Activated gamma-delta T cell (primary cell): ENCODE results near the gene NPRL2.

Source experiments
- DNase-seq: peaks from one replicate; lab custom pipeline; 2025; lab: John Stamatoyannopoulos, UW
- total RNA-seq, 2 donors: gene quantifications; one replicate each; lab custom pipeline; 2026; lab: John Stamatoyannopoulos, UW

The NPRL2 gene
- 67.9 to 88.0 reads per million in 2 donors for total RNA-seq

- DNase-seq = peak; percentile 100
Measured at GRCh38 chr3:50350527-50351322, at the start of gene NPRL2, which contains the start of gene CYB561D2. TSS of gene NPRL2 (minus strand) at chr3:50350775. CDS start at chr3:50350652, 123 bp downstream. TSS of gene CYB561D2 (plus strand) at chr3:50350862. CDS start at chr3:50351434, 572 bp downstream.

DNA sequence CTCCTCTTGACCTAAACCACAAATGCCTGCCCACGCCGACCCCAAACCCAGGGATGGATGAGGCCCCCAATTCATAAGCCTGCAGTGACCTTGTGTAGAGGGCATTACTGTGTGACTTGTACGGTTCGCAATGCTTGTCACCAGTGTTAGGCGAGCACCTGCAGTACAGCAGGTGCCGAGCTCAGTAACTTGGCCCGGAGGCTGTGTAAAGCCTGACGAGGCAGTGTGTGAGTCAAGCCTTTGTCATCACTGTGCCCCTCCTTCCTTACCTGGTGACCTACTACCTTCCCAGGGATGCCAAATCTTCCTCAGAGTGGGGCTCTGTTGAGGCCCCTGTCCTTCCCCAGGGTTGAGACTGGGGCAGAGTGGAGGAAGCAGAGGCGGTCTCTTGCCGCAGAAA is 45.9 kb upstream of the NPRL2 start:
- DNase-seq = no peak

DNA sequence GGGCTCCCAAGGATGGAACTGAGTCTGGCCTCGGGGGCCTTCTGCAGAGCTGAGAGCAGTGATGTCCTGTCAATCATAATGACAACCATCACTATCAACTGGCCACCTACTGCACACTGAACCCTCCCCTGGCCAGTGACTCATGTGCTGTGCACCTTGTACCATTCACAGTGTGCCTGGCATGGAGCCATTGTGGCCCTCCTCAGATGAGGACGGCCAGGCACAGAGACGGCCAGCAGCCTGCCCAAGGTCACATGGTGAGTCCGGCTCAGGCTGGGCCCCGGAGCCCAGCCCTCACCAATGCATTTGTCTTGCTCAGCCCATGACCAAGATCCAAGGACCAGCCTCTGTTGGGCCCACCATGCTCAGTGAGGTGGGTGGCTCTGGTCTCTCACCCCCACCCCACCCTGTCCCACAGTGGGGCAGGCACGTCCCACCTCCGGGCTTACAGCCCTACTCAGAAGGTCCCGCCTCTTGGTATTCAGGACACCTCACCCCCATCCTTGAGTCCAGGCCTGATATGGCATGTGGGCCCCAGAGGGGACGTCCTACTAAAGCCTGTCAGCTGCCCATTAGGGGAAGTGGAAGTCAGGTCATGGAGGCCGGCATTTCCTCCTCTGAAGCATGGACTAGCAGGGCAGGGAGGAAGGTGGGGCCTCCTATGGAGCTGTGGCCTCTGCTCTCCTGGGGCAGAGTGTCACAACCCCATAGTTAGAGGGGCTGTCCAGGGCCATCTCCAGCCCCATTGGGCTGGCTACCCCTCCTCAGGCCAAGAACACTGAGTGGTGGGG is 44.7 kb upstream of the NPRL2 start:
- no peak for DNase-seq

GRCh38 chr3:50393061-50393460 is 42.5 kb upstream of the NPRL2 start:
- DNase-seq = no peak

- no peak for DNase-seq
Measured at GRCh38 chr3:50392101-50392715, 41.6 kb upstream of the NPRL2 start.

DNA sequence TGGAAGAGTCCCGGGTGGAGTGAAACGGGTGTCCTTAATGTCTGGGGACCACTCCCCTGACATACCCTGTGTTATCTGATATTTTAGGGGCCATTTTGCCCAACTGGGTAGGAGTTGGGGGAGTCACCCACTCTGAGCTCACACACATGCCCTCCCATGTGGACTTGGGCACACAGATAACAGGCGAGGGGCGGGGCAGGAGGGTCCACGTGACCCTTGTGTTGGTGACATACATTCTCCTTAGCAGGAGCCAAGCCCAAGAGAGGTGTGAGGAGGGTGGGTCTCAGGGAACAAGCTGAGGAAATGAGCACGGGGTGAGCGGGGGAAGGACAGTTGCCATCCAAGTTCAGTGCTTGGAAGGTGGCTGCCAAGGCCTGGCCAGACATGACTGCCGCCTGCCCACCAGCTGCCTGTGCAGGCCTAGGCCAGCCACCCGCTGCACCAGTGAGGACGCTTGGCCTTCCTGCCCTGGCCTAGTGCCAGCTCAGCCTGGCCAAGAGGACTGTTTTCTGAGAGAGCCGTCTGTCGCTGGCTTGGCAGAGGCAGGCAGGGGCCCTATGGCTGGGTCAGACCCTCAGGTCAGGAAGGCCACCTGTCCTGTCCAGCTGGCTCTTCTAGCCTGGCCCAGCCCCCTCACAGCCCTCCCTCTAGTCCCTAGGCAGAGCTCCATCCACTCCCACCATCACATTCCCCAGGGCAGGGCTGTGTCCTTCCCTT is 40.1 kb upstream of the NPRL2 start:
- no peak for DNase-seq

- DNase-seq = no peak
Measured at GRCh38 chr3:50389414-50389767, 38.8 kb upstream of the NPRL2 start.

DNA sequence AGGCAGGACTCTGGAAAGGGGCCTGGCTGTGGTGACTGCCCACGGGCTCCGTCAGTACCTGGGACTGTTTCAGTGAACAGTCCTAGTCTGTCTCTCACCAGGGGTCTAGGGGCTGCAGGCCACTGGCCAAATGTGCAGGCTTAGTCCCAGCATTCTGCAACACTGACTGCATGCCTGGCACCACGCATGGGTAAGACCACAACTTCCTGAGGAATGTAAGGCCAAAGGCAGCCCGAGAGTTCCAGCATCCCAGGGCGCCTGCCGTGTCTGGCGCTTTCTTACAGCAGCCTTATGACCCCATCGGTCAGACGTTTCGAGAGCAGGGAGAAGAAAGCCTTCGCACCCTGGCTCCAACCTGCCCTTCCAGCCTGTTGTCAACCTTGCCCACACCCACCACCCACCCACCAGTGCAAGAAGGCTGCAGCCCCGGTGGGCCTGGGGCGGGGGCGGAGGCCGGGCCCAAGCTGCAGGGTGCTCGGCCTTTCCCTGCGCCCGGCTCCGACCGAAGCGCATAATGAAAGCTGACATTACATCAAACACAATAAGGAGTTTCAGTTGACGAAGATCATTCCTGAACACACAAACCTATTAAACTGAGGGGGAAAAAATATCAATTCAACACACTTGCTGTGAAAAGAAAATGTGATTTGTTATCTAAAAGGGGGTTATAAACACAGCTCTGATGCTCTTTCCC is 38.3 kb upstream of the NPRL2 start:
- DNase-seq = no peak

DNA sequence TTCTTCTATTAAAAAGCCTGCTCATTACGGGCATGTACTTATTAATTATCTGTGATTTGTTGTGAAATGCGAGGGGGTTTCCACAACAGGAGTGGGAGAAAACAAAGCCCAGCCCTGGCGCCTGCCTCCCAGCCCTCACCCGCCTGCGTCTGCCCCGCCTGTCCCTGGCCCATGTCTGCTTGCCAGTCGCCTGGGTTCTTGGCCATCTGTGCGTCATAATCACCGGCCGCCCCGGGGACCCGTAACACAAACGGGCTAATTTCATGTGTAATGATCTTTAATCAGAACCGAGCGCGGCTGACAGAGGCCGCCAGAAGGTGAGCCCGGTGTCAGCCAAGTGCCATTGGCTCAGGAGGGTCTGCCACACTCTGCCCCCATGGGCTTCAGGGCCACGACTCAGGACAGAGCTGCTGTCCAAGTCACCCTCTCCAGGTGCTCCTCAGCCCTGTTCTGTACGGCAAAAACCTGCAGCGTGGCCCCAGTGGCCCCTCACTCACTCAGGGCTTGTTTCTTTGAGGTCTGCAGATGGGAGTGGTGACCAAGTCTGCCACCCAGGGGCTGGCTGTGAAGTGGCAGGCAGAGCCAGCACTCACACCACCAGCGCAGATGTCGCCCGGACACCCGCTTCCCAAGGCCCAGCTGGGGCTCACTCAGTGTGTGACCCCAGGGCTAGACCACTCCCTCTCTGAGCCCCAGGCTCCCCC is 37.6 kb upstream of the NPRL2 start:
- DNase-seq = no peak

DNA sequence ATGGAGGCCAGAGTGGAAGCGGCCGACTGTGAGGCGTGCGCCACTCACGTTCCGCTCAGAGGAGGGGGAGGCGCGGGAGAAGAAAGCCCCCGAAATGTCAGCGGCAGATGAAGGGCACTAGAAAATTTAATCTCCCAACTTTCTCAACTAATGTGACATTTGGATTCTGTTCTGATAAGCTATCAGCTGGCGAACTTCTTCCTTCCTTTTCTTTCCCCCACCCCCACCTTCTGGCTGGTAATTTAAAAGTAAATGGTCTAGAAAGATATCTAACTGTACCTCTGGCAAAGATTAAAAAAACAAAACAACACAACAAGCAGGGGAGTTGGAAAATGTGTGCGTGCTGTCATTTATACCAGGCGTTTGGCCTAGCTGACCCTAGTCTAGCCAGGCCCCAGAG is 35.2 kb upstream of the NPRL2 start:
- no peak for DNase-seq

- DNase-seq = no peak
Measured at GRCh38 chr3:50383750-50384149, 33.2 kb upstream of the NPRL2 start.

DNA sequence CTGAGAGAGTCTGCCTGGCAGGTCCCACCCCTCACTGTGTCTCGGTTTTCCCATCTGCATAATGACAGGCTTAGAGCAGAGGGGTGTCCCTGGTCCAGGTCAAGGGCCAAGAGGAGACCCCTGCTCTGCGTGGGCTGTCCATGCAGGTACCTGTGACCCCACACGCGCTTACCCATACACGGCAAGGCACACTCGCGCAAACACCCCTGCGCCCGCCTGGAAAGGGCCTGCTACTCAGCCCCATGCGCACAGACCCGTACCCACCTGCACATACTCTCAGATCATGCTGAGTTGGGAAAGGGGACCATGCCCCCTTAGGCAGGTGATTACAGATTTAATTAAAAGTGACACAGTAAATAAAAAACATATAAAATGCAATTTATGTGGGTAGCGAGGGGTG is 32.1 kb upstream of the NPRL2 start:
- DNase-seq = no peak

GRCh38 chr3:50381383-50381782 is 30.8 kb upstream of the NPRL2 start:
- no peak for DNase-seq

- DNase-seq = no peak
Measured at GRCh38 chr3:50380405-50381085, 30.0 kb upstream of the NPRL2 start.

- no peak for DNase-seq
Measured at GRCh38 chr3:50378757-50379156, 28.2 kb upstream of the NPRL2 start.

GRCh38 chr3:50378024-50378423 is 27.4 kb upstream of the NPRL2 start:
- no peak for DNase-seq

GRCh38 chr3:50375258-50375931 is 24.8 kb upstream of the NPRL2 start:
- no peak for DNase-seq

- DNase-seq = peak; percentile 13
Measured at GRCh38 chr3:50374363-50375257, 24.0 kb upstream of the NPRL2 start.
